HEK293 (cell line): Measurements from ENCODE around the gene ALKBH2.
A peak's percentile ranks its signal among the peaks of the same experiment; 100 is the strongest.

Experiments used
- HOXC10 ChIP-seq: sonication (generic); formaldehyde crosslinking; IDR thresholded peaks from 2 replicates; pipeline ENCODE4 v1.8.1; 2023; ENCODE audit warnings: mild to moderate bottlenecking, missing genetic modification reagents
- KLF9 ChIP-seq: fragments of 450-650 bp; formaldehyde crosslinking; IDR thresholded peaks from 2 replicates; pipeline ENCODE4 v1.5.1; 2016; ENCODE audit warnings: missing biosample characterization, missing genetic modification characterization, low read depth
- SCRT2 ChIP-seq: fragments of 450-650 bp; formaldehyde crosslinking; IDR thresholded peaks from 2 replicates; pipeline ENCODE4 v1.5.1; 2016; ENCODE audit warnings: missing biosample characterization, missing genetic modification characterization
- SP7 ChIP-seq: fragments of 450-650 bp; formaldehyde crosslinking; IDR thresholded peaks from 2 replicates; pipeline ENCODE4 v1.5.1; 2016; ENCODE audit warnings: missing biosample characterization, missing genetic modification characterization
- WT1 ChIP-seq: fragments of 450-650 bp; formaldehyde crosslinking; IDR thresholded peaks from 2 replicates; pipeline ENCODE4 v1.5.1; 2016; ENCODE audit warnings: missing biosample characterization, missing genetic modification characterization
- ZBTB21 ChIP-seq: fragments of 450-650 bp; formaldehyde crosslinking; IDR thresholded peaks from 2 replicates; pipeline ENCODE4 v1.5.1; 2017; ENCODE audit warnings: missing biosample characterization, missing genetic modification characterization
- ZBTB7A ChIP-seq: fragments of 450-650 bp; formaldehyde crosslinking; IDR thresholded peaks from 2 replicates; pipeline ENCODE4 v1.5.1; 2016; ENCODE audit warnings: low read depth, missing biosample characterization, missing genetic modification characterization
- ZEB2 ChIP-seq: fragments of 450-650 bp; formaldehyde crosslinking; IDR thresholded peaks from 2 replicates; pipeline ENCODE4 v1.5.1; 2016; ENCODE audit warnings: missing biosample characterization, missing genetic modification characterization
- ZNF112 ChIP-seq: fragments of 450-650 bp; formaldehyde crosslinking; IDR thresholded peaks from 2 replicates; pipeline ENCODE4 v1.5.0; 2017; ENCODE audit warnings: missing biosample characterization, missing genetic modification characterization
- ZNF211 ChIP-seq: fragments of 450-650 bp; formaldehyde crosslinking; IDR thresholded peaks from 2 replicates; pipeline ENCODE4 v1.5.1; 2016; ENCODE audit warnings: low read depth, missing biosample characterization, missing genetic modification characterization
- ZNF248 ChIP-seq: fragments of 450-650 bp; formaldehyde crosslinking; IDR thresholded peaks from 2 replicates; pipeline ENCODE4 v1.5.1; 2017; ENCODE audit warnings: missing biosample characterization, missing genetic modification characterization
- ZNF521 ChIP-seq: fragments of 450-650 bp; formaldehyde crosslinking; IDR thresholded peaks from 2 replicates; pipeline ENCODE4 v1.5.1; 2017; ENCODE audit warnings: missing biosample characterization, mild to moderate bottlenecking, missing genetic modification characterization
- ZNF549 ChIP-seq: fragments of 450-650 bp; IDR thresholded peaks from 2 replicates; pipeline ENCODE4 v1.5.1; 2018; ENCODE audit warnings: missing biosample characterization, missing genetic modification characterization, mild to moderate bottlenecking, inconsistent platforms, moderate library complexity
- ZNF561 ChIP-seq: fragments of 450-650 bp; IDR thresholded peaks from 2 replicates; pipeline ENCODE4 v1.5.1; 2018; ENCODE audit warnings: missing biosample characterization, missing genetic modification characterization, borderline replicate concordance
- ZNF596 ChIP-seq: fragments of 450-650 bp; IDR thresholded peaks from 2 replicates; pipeline ENCODE4 v1.5.0; 2018; ENCODE audit warnings: missing biosample characterization, mild to moderate bottlenecking, missing genetic modification characterization, moderate library complexity
- ZNF600 ChIP-seq: fragments of 450-650 bp; formaldehyde crosslinking; IDR thresholded peaks from 2 replicates; pipeline ENCODE4 v1.5.1; 2016; ENCODE audit warnings: missing biosample characterization, missing genetic modification characterization
- ZNF621 ChIP-seq: fragments of 450-650 bp; formaldehyde crosslinking; IDR thresholded peaks from 2 replicates; pipeline ENCODE4 v1.5.1; 2017; ENCODE audit warnings: missing biosample characterization, missing genetic modification characterization
- ZSCAN30 ChIP-seq: fragments of 450-650 bp; IDR thresholded peaks from 2 replicates; pipeline ENCODE4 v1.5.1; 2018; ENCODE audit warnings: missing biosample characterization, mild to moderate bottlenecking, missing genetic modification characterization, moderate library complexity
- TF ChIP-seq, protein P1 (sequence below): fragments of 450-650 bp; formaldehyde crosslinking; IDR thresholded peaks from 2 replicates; pipeline ENCODE4 v1.5.1; 2016; ENCODE audit warnings: missing biosample characterization, missing genetic modification characterization
- TF ChIP-seq, protein P2 (sequence below): fragments of 450-650 bp; formaldehyde crosslinking; IDR thresholded peaks from 2 replicates; pipeline ENCODE4 v1.5.1; 2017; ENCODE audit warnings: missing biosample characterization, mild to moderate bottlenecking, missing genetic modification characterization, moderate library complexity
- TF ChIP-seq, protein P3 (sequence below): fragments of 450-650 bp; formaldehyde crosslinking; IDR thresholded peaks from 2 replicates; pipeline ENCODE4 v1.5.1; 2017; ENCODE audit warnings: missing biosample characterization, missing genetic modification characterization
- TF ChIP-seq, protein P4 (sequence below): fragments of 450-650 bp; formaldehyde crosslinking; IDR thresholded peaks from 2 replicates; pipeline ENCODE4 v1.5.1; 2017; ENCODE audit warnings: missing biosample characterization, missing genetic modification characterization
- TF ChIP-seq, protein P5 (sequence below): fragments of 450-650 bp; formaldehyde crosslinking; optimal IDR thresholded peaks from 2 replicates; pipeline ENCODE3; 2016; ENCODE audit warnings: missing biosample characterization, mild to moderate bottlenecking, missing genetic modification characterization
- TF ChIP-seq, protein P6 (sequence below): fragments of 450-650 bp; formaldehyde crosslinking; IDR thresholded peaks from 2 replicates; pipeline ENCODE4 v1.5.1; 2016; ENCODE audit warnings: missing biosample characterization, missing genetic modification characterization
- TF ChIP-seq, protein P7 (sequence below): fragments of 450-650 bp; formaldehyde crosslinking; IDR thresholded peaks from 2 replicates; pipeline ENCODE4 v1.5.1; 2016; ENCODE audit warnings: missing biosample characterization, missing genetic modification characterization

ALKBH2 gene

DNA sequence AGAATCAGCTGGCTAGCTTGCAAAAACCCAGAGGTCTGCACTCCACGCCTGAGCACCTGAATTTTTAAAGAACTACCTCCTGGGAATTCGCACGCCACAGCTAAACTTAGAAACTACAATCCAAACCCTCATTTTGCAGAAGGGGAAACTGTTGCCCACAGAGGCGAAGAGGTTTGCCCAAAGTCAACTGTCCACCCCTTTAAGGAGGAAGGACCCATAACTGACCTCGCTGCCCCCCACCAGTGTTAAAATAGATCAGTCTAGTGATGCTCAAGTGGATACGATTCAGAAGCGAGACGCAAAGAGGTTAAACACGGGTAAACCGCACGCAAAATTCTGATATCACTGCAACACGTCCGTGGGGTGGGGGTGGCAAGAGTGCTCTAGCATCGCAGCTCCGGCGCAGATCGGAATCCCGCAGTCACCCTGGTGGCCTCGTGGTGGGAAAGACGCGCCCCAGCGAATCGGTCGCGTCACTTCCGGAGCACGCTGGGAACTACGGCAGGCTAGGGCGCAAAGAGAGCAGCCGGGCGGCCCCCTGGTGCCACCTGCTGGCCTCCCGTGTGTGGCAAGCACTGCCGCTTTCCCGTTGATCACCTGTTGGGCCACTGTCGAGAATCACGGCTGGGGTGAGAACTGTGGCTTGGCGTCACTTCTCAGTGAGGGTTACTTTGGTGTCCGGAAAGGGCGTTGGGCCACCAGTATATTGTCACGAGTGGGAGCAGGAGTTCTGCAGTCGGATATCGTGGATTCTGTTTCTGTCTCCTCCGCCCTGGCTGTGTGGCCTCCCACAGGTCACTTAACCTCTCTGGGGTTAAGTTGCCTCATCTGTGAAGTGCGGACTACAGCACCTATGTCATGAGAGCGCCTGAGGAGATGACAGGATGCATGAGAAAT is at the start of gene ALKBH2 (continued):
- TF ChIP-seq HOXC10 (CRISPR knock-in tag) (0 out of 2 replicates have a peak, but pooled peaks have one; percentile 31), ZNF211 (no peak), SCRT2 (tag by site-specific recombination) (peak; percentile 100), ZNF521 (tag by site-specific recombination) (no peak), ZNF561 (tag by site-specific recombination) (peak; percentile 80; the same call in 1 of the 2 replicates), SP7 (peak; percentile 84), ZBTB21 (tag by site-specific recombination) (peak; percentile 82), WT1 (tag by site-specific recombination) (0 out of 2 replicates have a peak, but pooled peaks have one; percentile 30), ZBTB7A (tag by site-specific recombination) (no peak), KLF9 (peak; percentile 46; the same call in 1 of the 2 replicates), ZNF112 (tag by site-specific recombination) (no peak), ZEB2 (peak; percentile 86), ZNF248 (tag by site-specific recombination) (no peak), ZNF549 (tag by site-specific recombination) (no peak), ZSCAN30 (tag by site-specific recombination) (peak; percentile 56; the same call in 1 of the 2 replicates), ZNF621 (tag by site-specific recombination) (no peak), ZNF600 (peak; percentile 63; the same call in 1 of the 2 replicates), ZNF596 (tag by site-specific recombination) (no peak)
- TF ChIP-seq, protein P1, sequence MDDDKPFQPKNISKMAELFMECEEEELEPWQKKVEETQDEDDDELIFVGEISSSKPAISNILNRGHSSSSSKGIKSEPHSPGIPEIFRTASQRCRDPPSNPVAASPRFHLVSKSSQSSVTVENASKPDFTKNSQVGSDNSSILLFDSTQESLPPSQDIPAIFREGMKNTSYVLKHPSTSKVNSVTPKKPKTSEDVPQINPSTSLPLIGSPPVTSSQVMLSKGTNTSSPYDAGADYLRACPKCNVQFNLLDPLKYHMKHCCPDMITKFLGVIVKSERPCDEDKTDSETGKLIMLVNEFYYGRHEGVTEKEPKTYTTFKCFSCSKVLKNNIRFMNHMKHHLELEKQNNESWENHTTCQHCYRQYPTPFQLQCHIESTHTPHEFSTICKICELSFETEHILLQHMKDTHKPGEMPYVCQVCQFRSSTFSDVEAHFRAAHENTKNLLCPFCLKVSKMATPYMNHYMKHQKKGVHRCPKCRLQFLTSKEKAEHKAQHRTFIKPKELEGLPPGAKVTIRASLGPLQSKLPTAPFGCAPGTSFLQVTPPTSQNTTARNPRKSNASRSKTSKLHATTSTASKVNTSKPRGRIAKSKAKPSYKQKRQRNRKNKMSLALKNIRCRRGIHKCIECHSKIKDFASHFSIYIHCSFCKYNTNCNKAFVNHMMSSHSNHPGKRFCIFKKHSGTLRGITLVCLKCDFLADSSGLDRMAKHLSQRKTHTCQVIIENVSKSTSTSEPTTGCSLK (tag by site-specific recombination), result no peak
- TF ChIP-seq, protein P2, sequence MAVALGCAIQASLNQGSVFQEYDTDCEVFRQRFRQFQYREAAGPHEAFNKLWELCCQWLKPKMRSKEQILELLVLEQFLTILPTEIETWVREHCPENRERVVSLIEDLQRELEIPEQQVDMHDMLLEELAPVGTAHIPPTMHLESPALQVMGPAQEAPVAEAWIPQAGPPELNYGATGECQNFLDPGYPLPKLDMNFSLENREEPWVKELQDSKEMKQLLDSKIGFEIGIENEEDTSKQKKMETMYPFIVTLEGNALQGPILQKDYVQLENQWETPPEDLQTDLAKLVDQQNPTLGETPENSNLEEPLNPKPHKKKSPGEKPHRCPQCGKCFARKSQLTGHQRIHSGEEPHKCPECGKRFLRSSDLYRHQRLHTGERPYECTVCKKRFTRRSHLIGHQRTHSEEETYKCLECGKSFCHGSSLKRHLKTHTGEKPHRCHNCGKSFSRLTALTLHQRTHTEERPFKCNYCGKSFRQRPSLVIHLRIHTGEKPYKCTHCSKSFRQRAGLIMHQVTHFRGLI, result peak; percentile 54; the same call in 1 of the 2 replicates
- TF ChIP-seq, protein P3, sequence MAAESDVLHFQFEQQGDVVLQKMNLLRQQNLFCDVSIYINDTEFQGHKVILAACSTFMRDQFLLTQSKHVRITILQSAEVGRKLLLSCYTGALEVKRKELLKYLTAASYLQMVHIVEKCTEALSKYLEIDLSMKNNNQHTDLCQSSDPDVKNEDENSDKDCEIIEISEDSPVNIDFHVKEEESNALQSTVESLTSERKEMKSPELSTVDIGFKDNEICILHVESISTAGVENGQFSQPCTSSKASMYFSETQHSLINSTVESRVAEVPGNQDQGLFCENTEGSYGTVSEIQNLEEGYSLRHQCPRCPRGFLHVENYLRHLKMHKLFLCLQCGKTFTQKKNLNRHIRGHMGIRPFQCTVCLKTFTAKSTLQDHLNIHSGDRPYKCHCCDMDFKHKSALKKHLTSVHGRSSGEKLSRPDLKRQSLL, result peak; percentile 99
- TF ChIP-seq, protein P4, sequence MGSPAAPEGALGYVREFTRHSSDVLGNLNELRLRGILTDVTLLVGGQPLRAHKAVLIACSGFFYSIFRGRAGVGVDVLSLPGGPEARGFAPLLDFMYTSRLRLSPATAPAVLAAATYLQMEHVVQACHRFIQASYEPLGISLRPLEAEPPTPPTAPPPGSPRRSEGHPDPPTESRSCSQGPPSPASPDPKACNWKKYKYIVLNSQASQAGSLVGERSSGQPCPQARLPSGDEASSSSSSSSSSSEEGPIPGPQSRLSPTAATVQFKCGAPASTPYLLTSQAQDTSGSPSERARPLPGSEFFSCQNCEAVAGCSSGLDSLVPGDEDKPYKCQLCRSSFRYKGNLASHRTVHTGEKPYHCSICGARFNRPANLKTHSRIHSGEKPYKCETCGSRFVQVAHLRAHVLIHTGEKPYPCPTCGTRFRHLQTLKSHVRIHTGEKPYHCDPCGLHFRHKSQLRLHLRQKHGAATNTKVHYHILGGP (tag by site-specific recombination), result no peak
- TF ChIP-seq, protein P5, sequence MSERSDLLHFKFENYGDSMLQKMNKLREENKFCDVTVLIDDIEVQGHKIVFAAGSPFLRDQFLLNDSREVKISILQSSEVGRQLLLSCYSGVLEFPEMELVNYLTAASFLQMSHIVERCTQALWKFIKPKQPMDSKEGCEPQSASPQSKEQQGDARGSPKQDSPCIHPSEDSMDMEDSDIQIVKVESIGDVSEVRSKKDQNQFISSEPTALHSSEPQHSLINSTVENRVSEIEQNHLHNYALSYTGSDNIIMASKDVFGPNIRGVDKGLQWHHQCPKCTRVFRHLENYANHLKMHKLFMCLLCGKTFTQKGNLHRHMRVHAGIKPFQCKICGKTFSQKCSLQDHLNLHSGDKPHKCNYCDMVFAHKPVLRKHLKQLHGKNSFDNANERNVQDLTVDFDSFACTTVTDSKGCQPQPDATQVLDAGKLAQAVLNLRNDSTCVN (tag by site-specific recombination), result peak; percentile 55
- TF ChIP-seq, protein P6, sequence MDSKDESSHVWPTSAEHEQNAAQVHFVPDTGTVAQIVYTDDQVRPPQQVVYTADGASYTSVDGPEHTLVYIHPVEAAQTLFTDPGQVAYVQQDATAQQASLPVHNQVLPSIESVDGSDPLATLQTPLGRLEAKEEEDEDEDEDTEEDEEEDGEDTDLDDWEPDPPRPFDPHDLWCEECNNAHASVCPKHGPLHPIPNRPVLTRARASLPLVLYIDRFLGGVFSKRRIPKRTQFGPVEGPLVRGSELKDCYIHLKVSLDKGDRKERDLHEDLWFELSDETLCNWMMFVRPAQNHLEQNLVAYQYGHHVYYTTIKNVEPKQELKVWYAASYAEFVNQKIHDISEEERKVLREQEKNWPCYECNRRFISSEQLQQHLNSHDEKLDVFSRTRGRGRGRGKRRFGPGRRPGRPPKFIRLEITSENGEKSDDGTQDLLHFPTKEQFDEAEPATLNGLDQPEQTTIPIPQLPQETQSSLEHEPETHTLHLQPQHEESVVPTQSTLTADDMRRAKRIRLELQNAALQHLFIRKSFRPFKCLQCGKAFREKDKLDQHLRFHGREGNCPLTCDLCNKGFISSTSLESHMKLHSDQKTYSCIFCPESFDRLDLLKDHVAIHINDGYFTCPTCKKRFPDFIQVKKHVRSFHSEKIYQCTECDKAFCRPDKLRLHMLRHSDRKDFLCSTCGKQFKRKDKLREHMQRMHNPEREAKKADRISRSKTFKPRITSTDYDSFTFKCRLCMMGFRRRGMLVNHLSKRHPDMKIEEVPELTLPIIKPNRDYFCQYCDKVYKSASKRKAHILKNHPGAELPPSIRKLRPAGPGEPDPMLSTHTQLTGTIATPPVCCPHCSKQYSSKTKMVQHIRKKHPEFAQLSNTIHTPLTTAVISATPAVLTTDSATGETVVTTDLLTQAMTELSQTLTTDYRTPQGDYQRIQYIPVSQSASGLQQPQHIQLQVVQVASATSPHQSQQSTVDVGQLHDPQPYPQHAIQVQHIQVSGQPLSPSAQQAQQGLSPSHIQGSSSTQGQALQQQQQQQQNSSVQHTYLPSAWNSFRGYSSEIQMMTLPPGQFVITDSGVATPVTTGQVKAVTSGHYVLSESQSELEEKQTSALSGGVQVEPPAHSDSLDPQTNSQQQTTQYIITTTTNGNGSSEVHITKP (tag by site-specific recombination), result peak; percentile 73
- TF ChIP-seq, protein P7, sequence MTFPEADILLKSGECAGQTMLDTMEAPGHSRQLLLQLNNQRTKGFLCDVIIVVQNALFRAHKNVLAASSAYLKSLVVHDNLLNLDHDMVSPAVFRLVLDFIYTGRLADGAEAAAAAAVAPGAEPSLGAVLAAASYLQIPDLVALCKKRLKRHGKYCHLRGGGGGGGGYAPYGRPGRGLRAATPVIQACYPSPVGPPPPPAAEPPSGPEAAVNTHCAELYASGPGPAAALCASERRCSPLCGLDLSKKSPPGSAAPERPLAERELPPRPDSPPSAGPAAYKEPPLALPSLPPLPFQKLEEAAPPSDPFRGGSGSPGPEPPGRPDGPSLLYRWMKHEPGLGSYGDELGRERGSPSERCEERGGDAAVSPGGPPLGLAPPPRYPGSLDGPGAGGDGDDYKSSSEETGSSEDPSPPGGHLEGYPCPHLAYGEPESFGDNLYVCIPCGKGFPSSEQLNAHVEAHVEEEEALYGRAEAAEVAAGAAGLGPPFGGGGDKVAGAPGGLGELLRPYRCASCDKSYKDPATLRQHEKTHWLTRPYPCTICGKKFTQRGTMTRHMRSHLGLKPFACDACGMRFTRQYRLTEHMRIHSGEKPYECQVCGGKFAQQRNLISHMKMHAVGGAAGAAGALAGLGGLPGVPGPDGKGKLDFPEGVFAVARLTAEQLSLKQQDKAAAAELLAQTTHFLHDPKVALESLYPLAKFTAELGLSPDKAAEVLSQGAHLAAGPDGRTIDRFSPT (tag by site-specific recombination), result peak; percentile 67; the same call in 1 of the 2 replicates
